H1 (cell line): ENCODE measurements around the gene TFB1M. TPM values are rescaled to one million over a fixed set of nuclear protein-coding genes. Genes with fewer than 3 reads are reported as not detected.

Experiments used
- EP300 ChIP-seq, 2 experiments: IDR thresholded peaks; 1 replicate in 1 of 2; 2 replicates in 1 of 2; pipeline ENCODE4 v1.6.1; 2011 to 2012; ENCODE audit warnings: low read depth in 2 of 2, low read length in 2 of 2, mild to moderate bottlenecking in 2 of 2, borderline replicate concordance in 1 of 2, inconsistent platforms in 1 of 2, moderate library complexity in 1 of 2
- HDAC2 ChIP-seq, 2 experiments: fragments of 300-600 bp in 1 of 2; sonication (generic) in 1 of 2; IDR thresholded peaks; 2 replicates each; pipeline ENCODE4 v1.6.1; 2011 to 2012; ENCODE audit warnings: low read depth in 2 of 2, low read length in 2 of 2, mild to moderate bottlenecking in 2 of 2, moderate library complexity in 2 of 2, borderline replicate concordance in 1 of 2, inconsistent platforms in 1 of 2
- KDM1A ChIP-seq: fragments of 200-600, 300-600 bp; sonication (generic); IDR thresholded peaks from 2 replicates; pipeline ENCODE4 v1.7.1; 2016; ENCODE audit warnings: mild to moderate bottlenecking, low read length, borderline replicate concordance
- PHF8 ChIP-seq: fragments of 200-600 bp; sonication (generic); conservative IDR thresholded peaks from 2 replicates; pipeline ENCODE4 v1.7.1; 2012; ENCODE audit warnings: low read depth, mild to moderate bottlenecking, inconsistent platforms, low read length, moderate library complexity
- USF2 ChIP-seq: IDR thresholded peaks from 2 replicates; pipeline ENCODE4 v1.6.1; 2011; ENCODE audit warnings: low read length, improper control_type of control experiment
- polyA plus RNA-seq, 7 experiments: library from polyadenylated mRNA; depleted of rRNA in 3 of 7; stranded (reverse) in 5 of 7; unstranded in 2 of 7; fragments of >200 nt in 5 of 7; fragments of 200-250 nt in 2 of 7; gene quantifications; 1 replicate in 5 of 7; 2 replicates in 1 of 7; 4 replicates in 1 of 7; pipeline versions ENCODE4 v1.2.1 to v1.2.3, GENCODE V29; 2011 to 2013; ENCODE audit warnings: missing spikeins in 2 of 7, mixed read lengths in 2 of 7
- total RNA-seq: library from RNA; stranded (reverse); fragmentation: NEBNext Ultra II Directional; extraction: Animal tissue kit (Norgen Biotek cat#: 25700); gene quantifications from 2 replicates; pipeline ENCODE4 v1.2.1, GENCODE V29; 2021
- TF ChIP-seq, protein P1 (sequence below): IDR thresholded peaks from 2 replicates; pipeline ENCODE4 v1.6.1; 2012; ENCODE audit warnings: low read length, inconsistent platforms

Gene TFB1M
- total and polyA plus RNA-seq, 2 of the 8 experiments (the other 6 are each of a cell fraction or from before 2014, with no cell fraction given) = 28.2 to 49.4 TPM

DNA sequence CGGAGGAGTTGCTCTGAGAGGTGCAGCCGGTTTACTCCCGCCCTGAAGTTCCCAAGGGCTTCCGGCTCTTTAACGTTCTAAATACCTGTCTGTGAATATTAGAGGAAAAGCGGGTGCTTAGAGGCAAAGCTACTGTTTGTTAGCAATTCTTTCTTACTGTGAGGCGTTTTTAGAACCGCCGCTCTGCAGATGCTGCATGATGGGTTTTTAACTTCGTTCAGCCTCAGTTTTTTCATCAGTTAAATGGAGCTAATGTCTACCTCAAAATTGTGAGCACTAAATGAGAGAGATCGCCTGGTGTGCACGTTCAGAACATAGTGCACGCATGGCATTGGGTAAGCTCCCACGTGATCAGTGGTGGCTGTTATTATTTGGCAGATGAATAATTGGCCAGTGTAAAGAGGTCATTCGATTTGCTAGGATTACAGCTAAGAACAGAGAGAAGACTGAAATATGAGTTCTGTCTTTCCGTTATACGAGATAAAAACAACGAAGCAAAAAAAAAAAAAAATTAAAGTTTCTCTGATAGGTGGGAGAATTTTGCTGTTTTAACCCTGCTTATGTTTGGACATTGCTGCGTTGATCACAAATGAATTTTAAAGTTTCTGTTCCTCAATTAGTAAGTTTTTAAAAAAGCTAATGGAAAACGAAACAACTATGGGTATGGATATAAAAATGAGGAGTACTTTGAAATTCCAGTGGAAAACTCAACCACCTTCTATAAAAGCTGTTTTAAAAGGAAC, 660 bp upstream of the TFB1M start (continued):
- TF ChIP-seq, protein P1, sequence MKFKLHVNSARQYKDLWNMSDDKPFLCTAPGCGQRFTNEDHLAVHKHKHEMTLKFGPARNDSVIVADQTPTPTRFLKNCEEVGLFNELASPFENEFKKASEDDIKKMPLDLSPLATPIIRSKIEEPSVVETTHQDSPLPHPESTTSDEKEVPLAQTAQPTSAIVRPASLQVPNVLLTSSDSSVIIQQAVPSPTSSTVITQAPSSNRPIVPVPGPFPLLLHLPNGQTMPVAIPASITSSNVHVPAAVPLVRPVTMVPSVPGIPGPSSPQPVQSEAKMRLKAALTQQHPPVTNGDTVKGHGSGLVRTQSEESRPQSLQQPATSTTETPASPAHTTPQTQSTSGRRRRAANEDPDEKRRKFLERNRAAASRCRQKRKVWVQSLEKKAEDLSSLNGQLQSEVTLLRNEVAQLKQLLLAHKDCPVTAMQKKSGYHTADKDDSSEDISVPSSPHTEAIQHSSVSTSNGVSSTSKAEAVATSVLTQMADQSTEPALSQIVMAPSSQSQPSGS = peak; percentile 81; the same call in 1 of the 2 replicates
- TF ChIP-seq EP300 (IDR thresholded peaks at IDR 0.05; ENCODE audit: borderline replicate concordance in 1 of 2, low read depth in 2 of 2, low read length in 2 of 2) (no peak), HDAC2 (IDR thresholded peaks at IDR 0.05; ENCODE audit: borderline replicate concordance in 1 of 2, low read depth in 2 of 2, low read length in 2 of 2) (peak; percentile 54 to 90; a peak in 2 of 4 replicates), PHF8 (peak; percentile 11; the same call in 1 of the 2 replicates), USF2 (0 out of 2 replicates have a peak, but pooled peaks have one; percentile 21), KDM1A (peak; percentile 99)
